ENCODE data around the gene OR52R1. TPM values are rescaled to one million over a fixed set of nuclear protein-coding genes. Genes with fewer than 3 reads are reported as not detected.

OR52R1 gene
- total RNA-seq, 2 donors from 2014 or later: not detected

GRCh38 chr11:4769838-4770237 is 34.3 kb downstream of the OR52R1 start, which contains the start of gene OR51F1:
TSS of gene OR51F1 (minus strand) at chr11:4769938. CDS start at chr11:4769938, 0 bp downstream.
- no peak within 1 kb of the TSS for H3K4me3 ChIP-seq (ENCODE audit: low read length)
- Mint-ChIP-seq H3K27me3 (ENCODE audit: insufficient read depth) (no peaks in the 10 kb centered on the region), H3K9me3 (no peaks in the 10 kb centered on the region), H3K36me3 (ENCODE audit: low read depth) (no peaks in the 10 kb centered on the region), H3K4me3 (no peak within 1 kb of the TSS), H3K4me1 (no peaks in the 10 kb centered on the region), H3K27ac (no peak within 1 kb of the TSS)
- no peak for TF ChIP-seq CTCF (conservative IDR thresholded peaks at IDR 0.05)
- H3K9me3 ChIP-seq (ENCODE audit: control insufficient read depth, low read length): no peaks in the 10 kb centered on the region
- WGBS, 2 experiments (ENCODE audit: insufficient coverage in 1 of 2, insufficient read length in 1 of 2): 79% methylated on average over 1 of the region's 1 CpG; no CpG with 5 or more reads in 1 of the 2 experiments
- no peaks in the 10 kb centered on the region for H3K4me1 ChIP-seq (ENCODE audit: control insufficient read depth, insufficient read depth, low read length)
- no peak within 1 kb of the TSS for H3K27ac ChIP-seq (ENCODE audit: low read depth, low read length)
- H3K27me3 ChIP-seq (ENCODE audit: control insufficient read depth, insufficient read depth, low read length, poor library complexity, severe bottlenecking): no peaks in the 10 kb centered on the region
- no peak within 1 kb of the TSS for H3K9ac ChIP-seq (ENCODE audit: extremely low read depth, low read length, poor library complexity, severe bottlenecking)
- DNase-seq: no peak
- no peaks in the 10 kb centered on the region for H3K36me3 ChIP-seq (ENCODE audit: control insufficient read depth, insufficient read depth, low read length)

GRCh38 chr11:4768094-4768493 is 36.1 kb downstream of the OR52R1 start:
- Mint-ChIP-seq H3K36me3 (ENCODE audit: low read depth) (no peaks in the 10 kb centered on the region), H3K27ac (no peak overlapping the region), H3K4me3 (no peak overlapping the region), H3K4me1 (no peaks in the 10 kb centered on the region), H3K9me3 (no peaks in the 10 kb centered on the region), H3K27me3 (ENCODE audit: insufficient read depth) (no peaks in the 10 kb centered on the region)
- H3K27me3 ChIP-seq (ENCODE audit: control insufficient read depth, insufficient read depth, low read length, poor library complexity, severe bottlenecking): no peaks in the 10 kb centered on the region
- no peak overlapping the region for H3K9ac ChIP-seq (ENCODE audit: extremely low read depth, low read length, poor library complexity, severe bottlenecking)
- H3K27ac ChIP-seq (ENCODE audit: low read depth, low read length): no peak overlapping the region
- no peak for DNase-seq
- H3K36me3 ChIP-seq (ENCODE audit: control insufficient read depth, insufficient read depth, low read length): no peaks in the 10 kb centered on the region
- no peaks in the 10 kb centered on the region for H3K9me3 ChIP-seq (ENCODE audit: control insufficient read depth, low read length)
- H3K4me1 ChIP-seq (ENCODE audit: control insufficient read depth, insufficient read depth, low read length): no peaks in the 10 kb centered on the region
- no peak for TF ChIP-seq CTCF (conservative IDR thresholded peaks at IDR 0.05)
- H3K4me3 ChIP-seq (ENCODE audit: low read length): no peak overlapping the region

GRCh38 chr11:4766420-4767043 is 37.6 kb downstream of the OR52R1 start:
- Mint-ChIP-seq H3K4me1 (no peaks in the 10 kb centered on the region), H3K36me3 (ENCODE audit: low read depth) (no peaks in the 10 kb centered on the region), H3K27ac (no peak overlapping the region), H3K9me3 (no peaks in the 10 kb centered on the region), H3K27me3 (ENCODE audit: insufficient read depth) (no peaks in the 10 kb centered on the region), H3K4me3 (no peak overlapping the region)
- H3K27me3 ChIP-seq (ENCODE audit: control insufficient read depth, insufficient read depth, low read length, poor library complexity, severe bottlenecking): no peaks in the 10 kb centered on the region
- DNase-seq: no peak
- no peaks in the 10 kb centered on the region for H3K36me3 ChIP-seq (ENCODE audit: control insufficient read depth, insufficient read depth, low read length)
- 78% methylated on average over 2 of the region's 6 CpGs; no CpG with 5 or more reads in 1 of the 2 experiments for WGBS, 2 experiments (ENCODE audit: insufficient coverage in 1 of 2, insufficient read length in 1 of 2)
- no peak overlapping the region for H3K4me3 ChIP-seq (ENCODE audit: low read length)
- TF ChIP-seq CTCF (conservative IDR thresholded peaks at IDR 0.05): no peak
- H3K4me1 ChIP-seq (ENCODE audit: control insufficient read depth, insufficient read depth, low read length): no peaks in the 10 kb centered on the region
- no peak overlapping the region for H3K9ac ChIP-seq (ENCODE audit: extremely low read depth, low read length, poor library complexity, severe bottlenecking)
- H3K9me3 ChIP-seq (ENCODE audit: control insufficient read depth, low read length): no peaks in the 10 kb centered on the region
- H3K27ac ChIP-seq (ENCODE audit: low read depth, low read length): no peak overlapping the region

Data from endodermal cell (in vitro differentiated cells).